GM23248 (cell line): ENCODE data around the gene RXRB. TPM values are rescaled to one million over a fixed set of nuclear protein-coding genes. Genes with fewer than 3 reads are reported as not detected.

Experiments
- DNase-seq: peaks from one replicate; pipeline ENCODE4 v3.0.0-alpha.2; 2015
- H2AFZ ChIP-seq: fragments of 200-600 bp; sonication (generic); 2 replicates; pipeline ENCODE4 v1.6.1; 2016; ENCODE audit warnings: antibody characterized with exemption
- H3F3A ChIP-seq: fragments of 200-600 bp; sonication (generic); 2 replicates; pipeline ENCODE4 v1.6.1; 2016; ENCODE audit warnings: mild to moderate bottlenecking, antibody characterized with exemption, mixed run types; ENCODE audit not compliant: insufficient read depth
- H3K27ac ChIP-seq: fragments of 200-600 bp; sonication (generic); 2 replicates; pipeline ENCODE4 v1.5.1; 2016; ENCODE audit warnings: mild to moderate bottlenecking
- H3K27me3 ChIP-seq: fragments of 200-600 bp; sonication (generic); replicated peaks from 2 replicates; pipeline ENCODE4 v1.6.1; 2016; ENCODE audit warnings: mild to moderate bottlenecking; ENCODE audit not compliant: insufficient read depth
- H3K36me3 ChIP-seq: fragments of 200-600 bp; sonication (generic); 2 replicates; pipeline ENCODE4 v1.6.1; 2016; ENCODE audit warnings: low read depth, mild to moderate bottlenecking
- H3K4me1 ChIP-seq: fragments of 200-600 bp; sonication (generic); 2 replicates; pipeline ENCODE4 v1.6.1; 2016; ENCODE audit warnings: mild to moderate bottlenecking; ENCODE audit not compliant: insufficient read depth
- H3K4me2 ChIP-seq: fragments of 200-600 bp; sonication (generic); one replicate; pipeline ENCODE4 v1.6.1; 2016; ENCODE audit warnings: mild to moderate bottlenecking; ENCODE audit not compliant: unreplicated experiment
- H3K4me3 ChIP-seq: fragments of 200-600 bp; sonication (generic); 2 replicates; pipeline ENCODE4 v1.5.1; 2016; ENCODE audit warnings: mild to moderate bottlenecking
- H3K79me2 ChIP-seq: fragments of 200-600 bp; sonication (generic); 2 replicates; pipeline ENCODE4 v1.6.1; 2016; ENCODE audit warnings: mild to moderate bottlenecking; ENCODE audit not compliant: insufficient read depth
- H3K9ac ChIP-seq: fragments of 200-600 bp; sonication (generic); 2 replicates; pipeline ENCODE4 v1.6.1; 2016; ENCODE audit warnings: mild to moderate bottlenecking
- H3K9me2 ChIP-seq: fragments of 200-600 bp; sonication (generic); 2 replicates; pipeline ENCODE4 v1.6.1; 2016; ENCODE audit warnings: mixed run types, mild to moderate bottlenecking, moderate library complexity; ENCODE audit not compliant: insufficient read depth
- H3K9me3 ChIP-seq: fragments of 200-600 bp; sonication (generic); one replicate; pipeline ENCODE4 v1.6.1; 2017; ENCODE audit warnings: low read depth
- H4K20me1 ChIP-seq: fragments of 200-600 bp; sonication (generic); 2 replicates; pipeline ENCODE4 v1.6.0; 2016; ENCODE audit not compliant: insufficient read depth
- EZH2 ChIP-seq: fragments of 200-600 bp; sonication (generic); IDR thresholded peaks from 2 replicates; pipeline ENCODE4 v1.6.1; 2018; ENCODE audit warnings: antibody characterized with exemption, mild to moderate bottlenecking; ENCODE audit not compliant: insufficient read depth, poor library complexity, severe bottlenecking
- EZH2phosphoT487 ChIP-seq: fragments of 200-600 bp; sonication (generic); IDR thresholded peaks from 2 replicates; pipeline ENCODE4 v1.6.1; 2018; ENCODE audit warnings: antibody characterized with exemption, moderate library complexity, mild to moderate bottlenecking, low read depth; ENCODE audit not compliant: insufficient read depth
- WGBS, 2 experiments: methylation state at CpG; one replicate each; pipeline ENCODE4 v1.1.6; 2015 to 2017; ENCODE audit warnings: low lambda C conversion rate in 2 of 2, low coverage in 1 of 2; ENCODE audit errors: missing lambda C conversion rate in 2 of 2; 5-methylcytosine and 5-hydroxymethylcytosine counted together
- in situ Hi-C: fragments of 300-500 bp; cut with MboI; formaldehyde crosslinking; loops from 2 replicates; pipeline ENCODE4 v1.15.0; 2020
- polyA plus RNA-seq: library from polyadenylated mRNA; unstranded; fragments of >200 nt; fragmentation: Nextera tagmentation; extraction: Ambion mirVana; gene quantifications from 2 replicates; pipeline ENCODE4 v1.2.1, GENCODE V29; 2016
- total RNA-seq: library from RNA; depleted of rRNA; stranded (reverse); fragments of >200 nt; shearing (Covaris generic); gene quantifications from 2 replicates; pipeline ENCODE4 v1.2.3, GENCODE V29; 2014

Gene RXRB
- total and polyA plus RNA-seq, 2 experiments from 2014 or later = 27.7 to 28.1 TPM

GRCh38 chr6:33193619-33194018, 6.8 kb downstream of the RXRB start:
- H3K4me2 ChIP-seq = peak overlapping the region; percentile 89
- no peaks in the 10 kb centered on the region for H3K9me3 ChIP-seq
- no peak overlapping the region for H2AFZ ChIP-seq
- H3K27me3 ChIP-seq = peaks cover 15% of the 10 kb centered on the region
- in situ Hi-C loops = no loop called here
- H3K36me3 ChIP-seq = peaks cover 16% of the 10 kb centered on the region
- H3K9ac ChIP-seq = no peak overlapping the region
- no peaks in the 10 kb centered on the region for H3K4me1 ChIP-seq
- TF ChIP-seq EZH2 = no peak
- no peak for TF ChIP-seq EZH2phosphoT487
- H3K4me3 ChIP-seq = no peak overlapping the region
- no peaks in the 10 kb centered on the region; the same call in 1 of the 2 replicates for H4K20me1 ChIP-seq
- DNase-seq = no peak
- peaks cover 20% of the 10 kb centered on the region for H3K79me2 ChIP-seq
- 77 to 83% methylated on average over 6 of the region's 6 CpGs for WGBS, 2 experiments
- H3F3A ChIP-seq = peaks cover 19% of the 10 kb centered on the region; the same call in 1 of the 2 replicates
- no peak overlapping the region for H3K27ac ChIP-seq
- H3K9me2 ChIP-seq = no peaks in the 10 kb centered on the region

DNA sequence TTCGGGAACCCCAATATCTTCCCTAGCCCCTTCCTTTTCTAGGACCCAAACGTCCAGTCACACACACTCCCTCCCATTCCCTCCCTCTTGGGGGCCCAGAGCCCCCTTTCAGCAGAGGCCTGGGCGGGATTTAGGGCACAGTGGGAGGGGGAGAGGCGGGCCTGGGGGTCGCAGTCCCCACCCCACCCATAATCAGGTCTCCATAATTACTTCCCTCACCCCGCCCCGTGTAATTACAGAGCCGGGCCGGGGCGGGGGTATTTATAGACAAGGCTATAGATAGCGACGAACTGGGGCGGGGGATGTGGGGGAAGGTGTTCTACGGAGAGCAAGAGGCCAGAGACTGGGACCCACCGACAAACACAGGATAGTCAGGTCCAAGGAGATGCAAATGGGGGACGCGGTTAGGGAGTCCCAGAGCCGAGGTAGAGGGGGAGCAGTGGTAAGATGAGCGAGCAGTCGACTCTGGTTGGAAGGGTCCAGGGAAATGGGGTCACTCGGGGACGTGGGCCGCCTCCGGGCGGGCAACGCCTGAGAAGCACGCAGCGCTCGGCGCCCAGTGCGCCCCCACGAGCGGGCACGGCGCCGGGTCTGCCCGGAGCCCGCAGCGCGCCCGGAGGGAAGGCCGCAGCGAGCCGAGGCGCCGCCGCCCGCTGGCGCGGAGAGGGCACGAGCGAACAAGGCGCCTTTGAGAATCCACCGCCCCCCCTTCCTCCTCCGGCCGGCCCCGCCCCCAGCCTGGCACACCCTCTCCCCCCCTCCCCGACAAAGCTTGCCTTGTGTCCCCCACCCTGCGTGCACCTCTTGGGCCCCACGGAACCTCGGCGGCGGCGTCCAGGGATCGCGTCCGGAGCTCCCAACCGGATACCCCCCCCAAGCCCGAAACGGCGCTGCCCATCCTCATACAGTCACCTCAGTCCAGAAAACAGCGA, 7.5 kb downstream of the RXRB start:
- in situ Hi-C loops = no loop called here
- H3K79me2 ChIP-seq = peaks cover 14% of the 10 kb centered on the region
- H3K4me2 ChIP-seq = peak overlapping the region; percentile 89
- peaks cover 15% of the 10 kb centered on the region for H3K27me3 ChIP-seq
- 4 to 9% methylated on average over 39 to 44 of the region's 72 CpGs for WGBS, 2 experiments
- H3K27ac ChIP-seq = no peak overlapping the region
- TF ChIP-seq EZH2phosphoT487 (0 out of 2 replicates have a peak, but pooled peaks have one; percentile 65), EZH2 (peak; percentile 68)
- H3F3A ChIP-seq = 0 out of 2 replicates have a peak, but pooled peaks cover 14% of the 10 kb centered on the region
- H3K36me3 ChIP-seq = peaks cover 16% of the 10 kb centered on the region
- H3K4me3 ChIP-seq = peak overlapping the region; percentile 66
- H3K4me1 ChIP-seq = no peaks in the 10 kb centered on the region
- H3K9ac ChIP-seq = peak overlapping the region; percentile 57
- no peaks in the 10 kb centered on the region; the same call in 1 of the 2 replicates for H4K20me1 ChIP-seq
- peak; percentile 64 for DNase-seq
- peak overlapping the region; percentile 59 for H2AFZ ChIP-seq
- no peaks in the 10 kb centered on the region for H3K9me2 ChIP-seq
- H3K9me3 ChIP-seq = no peaks in the 10 kb centered on the region

DNA sequence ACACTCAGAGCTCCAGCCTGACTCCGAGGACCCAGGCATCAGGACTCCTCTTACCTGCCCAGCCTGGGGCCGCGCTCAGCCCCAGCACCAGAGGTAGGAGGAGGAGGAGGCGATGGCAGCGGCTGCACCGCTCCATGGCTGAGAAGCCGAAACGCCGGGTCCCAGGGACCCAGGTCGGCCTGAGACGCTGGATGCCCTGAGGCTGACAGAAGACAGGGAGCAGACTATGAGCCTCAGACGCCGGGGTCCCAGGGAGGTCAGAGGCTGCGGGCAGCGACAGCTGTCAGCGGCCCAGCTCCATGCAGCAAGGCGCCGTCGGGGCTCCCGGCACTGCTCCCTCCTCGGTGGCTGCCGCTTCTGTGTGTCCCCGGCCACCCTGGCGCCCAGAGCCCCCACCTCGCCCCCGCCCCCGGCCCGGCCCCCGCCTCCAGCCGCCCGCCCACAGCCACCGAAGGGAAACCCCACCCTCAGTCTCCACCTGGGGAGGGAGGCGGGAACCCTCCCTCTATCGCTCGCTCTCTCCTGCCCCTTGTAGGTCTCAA, 8.3 kb downstream of the RXRB start, which contains the start of gene COL11A2:
COL11A2 (minus strand) TSS at position 363 of the 542 bp plus-strand sequence; CDS start at position 136, 227 bp downstream.
- H3K36me3 ChIP-seq = peaks cover 15% of the 10 kb centered on the region
- peak within 1 kb of the TSS; percentile 57 for H3K9ac ChIP-seq
- in situ Hi-C loops = no loop called here
- peak within 1 kb of the TSS; percentile 89 for H3K4me2 ChIP-seq
- H3K9me3 ChIP-seq = no peaks in the 10 kb centered on the region
- peaks cover 15% of the 10 kb centered on the region for H3K27me3 ChIP-seq
- no peak for TF ChIP-seq EZH2
- TF ChIP-seq EZH2phosphoT487 = no peak
- 0 out of 2 replicates have a peak, but pooled peaks cover 13% of the 10 kb centered on the region for H3F3A ChIP-seq
- DNase-seq = no peak
- H4K20me1 ChIP-seq = no peaks in the 10 kb centered on the region; the same call in 1 of the 2 replicates
- H3K4me1 ChIP-seq = no peaks in the 10 kb centered on the region
- 17 to 20% methylated on average over 28 to 30 of the region's 35 CpGs for WGBS, 2 experiments
- H3K79me2 ChIP-seq = peaks cover 8% of the 10 kb centered on the region
- no peaks in the 10 kb centered on the region for H3K9me2 ChIP-seq
- H2AFZ ChIP-seq = peak within 1 kb of the TSS; percentile 59
- H3K4me3 ChIP-seq = peak within 1 kb of the TSS; percentile 66
- H3K27ac ChIP-seq = no peak within 1 kb of the TSS

DNA sequence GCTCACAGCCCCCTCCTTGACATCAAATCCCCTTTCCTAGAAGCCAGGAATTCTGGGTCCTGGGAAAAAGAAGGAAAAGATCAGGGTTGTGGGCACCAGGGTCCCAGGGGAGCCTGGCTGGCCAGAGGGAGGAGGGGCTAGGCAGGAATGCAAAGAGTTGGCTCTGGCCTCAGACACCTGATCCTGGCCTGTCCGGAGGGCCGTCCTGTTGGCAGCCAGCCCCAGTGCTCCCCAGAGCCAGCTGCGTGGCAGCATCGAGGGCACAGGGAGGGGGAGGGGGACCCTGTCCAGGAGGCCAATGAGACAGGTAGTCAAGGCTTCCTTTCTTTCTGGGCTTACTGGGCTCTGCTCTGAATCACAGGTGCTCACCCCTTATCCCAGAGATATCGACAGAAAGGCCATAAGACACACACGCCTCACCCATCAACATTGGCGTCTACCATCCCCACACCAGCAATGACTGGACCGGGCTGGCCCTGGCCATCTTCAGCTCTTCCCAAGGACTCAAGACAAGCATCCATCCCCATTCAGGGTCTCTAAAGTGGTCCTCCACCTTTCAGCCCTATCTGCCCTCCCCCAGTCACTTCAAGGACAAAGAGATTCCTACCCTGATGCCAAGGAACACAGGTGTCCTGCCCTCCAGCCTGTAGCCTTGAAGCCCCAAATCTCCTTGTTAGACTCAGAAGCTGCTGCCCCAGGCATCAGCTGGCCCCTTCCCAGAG, 8.9 kb downstream of the RXRB start:
- Histone ChIP-seq H3K9ac (no peak overlapping the region), H3K4me3 (no peak overlapping the region), H3K9me3 (no peaks in the 10 kb centered on the region), H3K36me3 (peaks cover 11% of the 10 kb centered on the region; the same call in 1 of the 2 replicates), H3K27me3 (peaks cover 15% of the 10 kb centered on the region), H2AFZ (no peak overlapping the region), H3F3A (0 out of 2 replicates have a peak, but pooled peaks cover 8% of the 10 kb centered on the region), H4K20me1 (no peaks in the 10 kb centered on the region), H3K4me1 (no peaks in the 10 kb centered on the region), H3K9me2 (no peaks in the 10 kb centered on the region), H3K79me2 (peaks cover 1% of the 10 kb centered on the region; the same call in 1 of the 2 replicates), H3K4me2 (no peak overlapping the region), H3K27ac (no peak overlapping the region)
- no peak for DNase-seq
- in situ Hi-C loops = no loop called here
- 64 to 69% methylated on average over 8 of the region's 8 CpGs for WGBS, 2 experiments
- TF ChIP-seq EZH2phosphoT487 (no peak), EZH2 (no peak)
